GM19455 (cell line): ENCODE measurements around the gene EXOC4.

Source experiments
- ATAC-seq: cut with Tn5 transposase; IDR thresholded peaks from one replicate; pipeline ENCODE4 v1.9.1; 2021; ENCODE audit not compliant: unreplicated experiment

Gene EXOC4

DNA sequence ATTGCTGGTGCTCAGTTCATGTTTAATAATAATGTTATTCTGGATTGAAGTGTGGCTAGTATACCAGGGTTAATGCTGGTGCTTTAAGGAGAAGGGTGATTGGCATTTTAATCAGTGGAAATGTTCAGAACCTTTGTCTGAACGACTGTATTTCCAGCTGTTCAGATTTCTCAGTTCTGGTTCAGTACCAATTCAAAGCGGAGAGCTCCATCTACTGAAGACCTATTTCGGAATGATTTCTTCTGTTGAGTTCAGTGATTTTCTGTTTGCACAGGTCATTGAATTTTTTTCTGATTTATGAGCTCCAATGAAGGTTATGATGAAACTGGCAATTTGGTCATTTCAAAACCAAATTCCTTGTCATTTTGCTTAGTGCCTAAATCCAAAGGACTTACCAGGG is 160.1 kb downstream of the EXOC4 start:
- no peak for ATAC-seq

DNA sequence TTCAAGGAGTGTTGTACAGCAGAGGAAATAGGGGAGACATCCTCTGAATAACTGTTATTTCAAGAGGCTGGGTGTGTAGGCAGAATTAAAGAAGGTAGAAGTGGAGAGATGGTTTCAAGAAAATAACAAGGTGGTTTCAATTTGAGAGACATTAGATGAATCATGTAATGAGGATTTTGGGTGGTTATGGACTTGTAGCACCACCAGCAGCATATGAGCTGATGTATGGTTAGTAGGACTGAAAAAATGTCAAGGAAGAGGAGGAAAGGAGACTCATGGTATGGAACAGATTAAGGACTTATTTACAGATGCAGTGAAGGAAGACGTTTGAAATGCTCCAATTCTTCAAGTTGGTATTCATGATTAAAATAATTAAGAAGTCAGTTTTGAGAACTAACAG is 166.2 kb downstream of the EXOC4 start:
- ATAC-seq, result no peak

DNA sequence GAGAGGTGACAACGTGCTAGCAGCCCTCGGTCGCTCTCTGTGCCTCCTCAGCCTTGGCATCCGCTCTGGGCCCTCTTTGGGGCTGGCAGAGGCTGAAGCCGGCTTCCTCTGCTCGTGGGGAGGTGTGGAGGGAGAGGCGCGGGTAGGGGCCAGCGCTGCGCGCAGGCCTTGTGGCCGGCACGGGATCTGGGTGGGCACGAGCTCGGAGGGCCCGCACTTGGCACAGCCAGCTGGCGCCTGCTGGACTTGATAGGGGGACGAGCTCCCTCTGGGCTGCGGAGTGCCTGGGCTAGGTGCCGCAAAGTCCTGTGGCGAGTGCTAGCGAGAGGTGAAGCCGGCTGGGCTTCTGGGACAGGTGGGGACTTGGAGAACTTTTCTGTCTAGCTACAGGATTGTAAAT is 170.7 kb downstream of the EXOC4 start:
- no peak for ATAC-seq

DNA sequence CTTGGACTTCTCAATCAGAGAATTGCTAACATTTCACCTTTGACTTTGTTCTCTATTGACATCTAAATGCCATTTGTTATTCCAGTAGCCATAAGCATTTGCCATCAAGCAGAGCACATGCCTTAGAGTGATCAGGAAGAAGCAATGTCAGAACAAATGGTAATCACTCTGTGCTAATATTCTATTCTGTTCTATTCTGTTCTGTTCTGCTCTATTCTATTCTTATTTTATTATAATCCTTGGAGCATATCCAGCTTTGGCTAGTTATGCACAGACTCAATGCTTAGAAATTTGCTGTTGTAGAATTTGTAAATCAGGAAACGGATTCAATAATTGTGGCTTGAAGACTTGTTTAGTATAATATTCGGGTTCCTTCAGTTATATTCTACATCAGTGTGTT is 175.4 kb downstream of the EXOC4 start:
- ATAC-seq, result no peak

DNA sequence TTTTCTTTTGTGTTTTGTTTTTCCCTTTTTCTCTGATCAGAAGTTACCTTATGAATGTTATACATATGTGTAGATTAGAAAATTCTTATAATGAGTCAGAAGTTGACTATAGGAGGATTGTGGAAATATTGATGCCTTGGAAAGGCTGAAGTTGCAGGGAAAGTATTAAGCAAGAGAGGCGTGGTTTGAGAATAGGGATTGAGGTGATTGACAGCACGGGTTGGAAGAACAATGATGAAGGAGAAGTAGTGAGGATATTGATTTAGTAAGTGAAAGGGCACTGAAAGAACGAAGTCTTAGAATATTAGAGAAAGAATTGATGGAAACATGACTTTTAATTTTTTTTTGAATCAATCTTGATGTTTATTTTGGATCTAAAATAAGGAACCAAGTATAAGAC is 176.0 kb downstream of the EXOC4 start:
- no peak for ATAC-seq

DNA sequence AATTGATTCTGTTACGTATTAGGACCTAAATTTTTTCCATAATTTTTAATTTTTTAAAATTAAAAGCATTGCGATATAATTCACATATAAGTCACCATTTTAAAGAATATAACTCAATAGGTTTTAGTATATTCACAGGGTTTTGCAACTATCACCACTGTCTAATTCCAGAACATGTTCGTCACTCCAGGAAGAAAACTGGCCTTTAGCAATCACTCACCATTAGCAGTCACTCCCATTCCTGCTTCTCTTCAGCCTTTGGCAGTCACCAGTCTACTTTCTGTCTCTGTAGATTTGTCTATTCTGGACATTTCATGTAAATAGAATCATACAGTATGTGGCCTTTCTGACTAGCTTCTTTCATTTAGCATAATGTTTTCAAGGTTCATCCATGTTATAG is 176.5 kb downstream of the EXOC4 start:
- no peak for ATAC-seq

DNA sequence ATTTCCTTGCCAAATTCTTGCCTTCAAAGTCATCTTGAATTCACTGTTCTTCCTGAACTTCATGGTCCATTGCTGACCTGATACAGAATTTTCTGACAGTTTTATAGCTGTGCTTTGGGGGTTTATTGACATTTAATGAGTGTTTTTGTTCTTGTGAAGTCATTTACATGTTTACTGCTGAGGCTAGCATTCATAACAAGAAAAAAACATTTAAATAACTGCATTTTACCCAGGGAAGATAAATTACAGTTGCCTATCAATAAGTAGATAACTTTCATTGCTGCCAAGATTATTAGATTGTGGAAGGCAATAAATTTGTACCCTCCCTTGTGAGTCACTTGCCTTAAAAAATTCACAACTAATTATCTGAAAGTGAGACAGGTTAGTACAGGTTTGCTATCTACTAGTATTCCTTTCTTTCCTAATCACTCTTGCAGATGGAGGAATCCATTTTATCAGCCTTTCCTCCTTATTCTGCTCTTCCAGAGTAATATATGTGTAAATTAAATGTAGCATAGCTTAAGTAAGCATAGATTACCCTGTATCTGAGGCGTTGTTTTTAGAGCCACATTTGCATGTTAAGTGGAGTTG is 178.4 kb downstream of the EXOC4 start:
- ATAC-seq, result no peak

DNA sequence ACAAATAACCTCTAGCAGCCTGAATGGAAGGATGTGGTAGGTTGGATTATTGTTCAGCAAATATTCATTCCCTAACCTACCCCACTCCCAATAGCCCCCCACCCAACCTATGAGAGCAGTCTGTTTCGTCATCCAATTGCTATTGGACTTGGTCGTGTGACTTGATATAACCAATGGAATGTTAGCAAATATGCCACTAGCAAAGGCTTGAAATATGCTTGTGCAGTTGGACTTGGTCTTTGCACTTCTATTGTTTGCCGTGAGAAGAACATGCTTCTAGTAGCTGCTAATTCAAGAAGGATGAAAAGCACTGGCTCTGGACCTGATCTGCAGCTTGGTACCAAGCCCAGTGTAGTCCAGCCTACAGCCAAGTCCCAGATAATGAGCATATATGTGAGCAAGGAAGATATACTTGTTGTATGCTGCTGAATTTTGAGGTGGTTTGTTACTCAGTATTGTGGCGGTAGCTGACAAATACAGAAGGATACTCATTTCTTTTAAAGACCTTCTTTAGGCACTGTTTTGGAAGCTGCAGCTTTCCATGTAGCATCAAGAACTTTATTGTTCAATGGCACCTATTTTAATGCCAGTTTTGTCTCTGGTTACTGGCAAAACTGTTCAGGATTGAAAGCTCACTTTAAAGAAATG is 180.4 kb downstream of the EXOC4 start:
- no peak for ATAC-seq

DNA sequence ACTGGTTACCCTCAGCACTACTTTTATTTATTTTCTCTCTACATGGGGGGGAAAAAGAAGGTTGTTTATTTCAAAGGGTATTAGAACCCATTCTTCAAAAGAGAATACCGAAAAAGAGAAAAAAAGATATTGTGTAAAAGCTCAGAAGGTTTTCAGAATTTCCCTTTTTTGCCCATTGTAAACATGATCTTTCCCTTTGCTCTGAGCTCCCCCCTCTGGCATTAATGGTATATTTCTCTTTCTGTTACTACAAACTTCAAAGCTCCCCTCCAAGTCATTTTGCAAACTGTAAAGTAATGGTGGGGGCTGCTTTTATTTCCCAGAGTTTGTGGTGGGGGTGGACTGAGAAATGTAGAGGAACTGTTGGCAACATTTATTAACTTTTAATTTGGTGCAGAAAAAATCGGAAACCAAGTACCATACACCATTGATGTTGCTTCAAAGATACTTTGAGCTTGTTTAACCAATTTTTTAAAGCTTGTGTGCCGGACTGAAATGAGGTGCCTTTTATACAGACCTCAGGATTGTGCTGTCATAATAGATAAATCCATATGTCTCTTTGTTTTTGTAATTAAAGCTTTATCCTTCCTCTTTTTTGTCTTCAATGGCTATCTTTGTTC is 181.5 kb downstream of the EXOC4 start:
- no peak for ATAC-seq

DNA sequence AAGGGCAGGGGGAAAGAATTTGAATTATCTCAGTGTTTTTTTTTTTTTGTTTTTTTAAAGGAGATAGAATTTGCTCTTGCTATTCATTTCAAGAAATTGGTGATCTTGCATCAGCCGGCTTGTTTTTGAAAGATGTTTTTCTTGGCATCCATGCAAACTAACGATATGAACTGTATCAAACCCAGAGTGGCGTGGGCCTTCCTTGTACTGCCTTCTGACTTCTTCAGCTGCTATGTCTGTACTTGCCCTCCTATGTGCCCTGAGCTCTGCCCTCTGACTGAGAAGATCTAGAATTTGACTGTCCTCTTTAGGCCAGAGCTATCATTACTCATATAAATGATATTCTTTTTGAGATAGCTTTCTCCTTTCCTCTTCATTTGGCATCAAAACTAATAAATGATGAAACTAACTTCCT is 183.1 kb downstream of the EXOC4 start:
- ATAC-seq, result no peak

DNA sequence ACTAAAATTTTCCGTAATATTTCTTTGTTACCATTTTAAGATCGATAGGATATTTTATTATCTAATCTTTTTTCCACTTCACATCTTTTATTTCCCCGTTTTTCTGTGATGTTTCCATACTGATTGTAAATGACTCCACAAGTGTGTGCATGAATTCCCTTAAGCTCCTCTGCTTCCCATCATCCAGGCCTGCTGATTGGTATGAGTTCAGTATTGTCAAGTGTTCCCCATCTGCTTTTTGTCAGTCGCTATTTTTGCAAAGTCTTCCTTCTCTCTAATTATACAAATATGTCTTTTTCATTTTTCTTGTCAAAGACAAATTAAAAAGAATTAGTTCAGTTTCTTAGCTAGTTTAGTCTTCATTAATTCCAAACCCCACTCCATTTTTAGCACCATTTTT is 184.7 kb downstream of the EXOC4 start:
- ATAC-seq, result no peak

DNA sequence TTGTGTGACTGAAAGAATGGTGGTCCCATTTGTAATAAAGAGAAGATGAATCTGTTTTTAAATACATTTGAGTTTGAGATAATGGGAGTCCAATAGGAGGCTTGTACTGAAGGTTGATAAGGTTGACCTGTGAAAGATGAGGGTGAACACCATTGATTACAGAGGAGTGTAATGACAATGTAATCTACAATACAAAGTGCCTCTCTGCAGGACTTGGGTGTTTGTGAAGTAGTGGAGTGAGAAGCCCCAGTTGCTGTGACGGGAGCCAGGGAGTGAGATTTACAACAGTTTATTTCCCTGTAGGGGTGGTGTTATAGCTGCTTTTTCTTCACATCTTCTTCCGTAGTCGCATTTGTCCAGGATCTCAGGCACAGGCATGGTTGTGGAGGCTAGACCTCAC is 189.9 kb downstream of the EXOC4 start:
- ATAC-seq, result no peak

DNA sequence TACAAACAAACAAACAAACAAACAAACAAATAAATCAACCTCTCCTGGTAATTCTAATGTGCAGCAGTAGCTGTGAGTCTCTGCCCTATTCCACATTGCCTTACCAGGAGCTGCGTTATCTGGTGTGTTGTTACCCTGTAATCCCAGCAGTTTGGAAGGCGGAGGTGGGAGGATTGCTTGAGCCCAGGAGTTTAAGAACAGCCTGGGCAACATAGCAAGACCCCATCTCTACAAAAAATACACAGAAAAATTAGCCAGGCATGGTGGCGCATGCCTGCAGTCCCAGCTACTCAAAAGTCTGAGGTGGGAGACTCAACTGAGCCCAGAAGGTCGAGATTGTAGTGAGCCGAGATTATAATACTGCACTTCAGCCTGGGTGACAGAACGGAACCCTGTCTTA is 192.7 kb downstream of the EXOC4 start:
- no peak for ATAC-seq

DNA sequence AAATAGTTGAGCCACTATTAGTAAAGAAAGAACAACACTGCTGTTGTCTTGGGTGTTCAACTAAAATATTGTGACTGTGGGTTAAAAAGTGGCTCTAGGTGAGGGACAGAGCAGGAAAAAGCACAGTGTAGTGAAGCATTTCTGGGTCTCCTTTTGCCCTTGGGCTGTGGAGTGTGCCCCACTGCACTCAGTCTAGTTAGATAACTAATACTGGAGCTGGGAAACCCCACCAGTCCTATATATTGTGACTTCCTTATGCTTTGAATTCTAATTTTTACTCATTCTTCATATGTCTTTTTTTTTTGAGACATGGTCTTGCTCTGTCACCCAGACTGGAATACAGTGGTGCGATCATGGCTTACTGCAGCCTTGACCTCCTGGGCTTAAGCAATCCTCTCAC is 195.1 kb downstream of the EXOC4 start:
- no peak for ATAC-seq

DNA sequence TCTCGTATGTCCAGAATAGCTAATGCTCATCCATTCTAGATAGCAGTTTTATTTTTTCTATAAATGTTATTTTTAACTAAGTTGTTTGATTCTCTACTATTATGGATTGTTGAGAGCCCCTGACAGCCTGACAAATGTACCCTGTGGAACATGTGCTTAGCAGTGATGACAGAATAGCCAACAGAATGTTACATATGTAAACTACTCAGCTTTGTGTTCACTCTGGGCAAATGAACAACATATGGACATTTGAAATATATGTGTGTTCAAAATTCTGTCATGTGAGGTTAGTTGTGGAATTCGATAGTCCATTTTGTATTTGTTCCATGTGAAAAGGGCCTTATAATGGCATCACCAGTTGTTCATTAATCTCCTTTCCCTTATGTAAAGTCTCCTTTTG is 199.7 kb downstream of the EXOC4 start:
- ATAC-seq, result no peak

DNA sequence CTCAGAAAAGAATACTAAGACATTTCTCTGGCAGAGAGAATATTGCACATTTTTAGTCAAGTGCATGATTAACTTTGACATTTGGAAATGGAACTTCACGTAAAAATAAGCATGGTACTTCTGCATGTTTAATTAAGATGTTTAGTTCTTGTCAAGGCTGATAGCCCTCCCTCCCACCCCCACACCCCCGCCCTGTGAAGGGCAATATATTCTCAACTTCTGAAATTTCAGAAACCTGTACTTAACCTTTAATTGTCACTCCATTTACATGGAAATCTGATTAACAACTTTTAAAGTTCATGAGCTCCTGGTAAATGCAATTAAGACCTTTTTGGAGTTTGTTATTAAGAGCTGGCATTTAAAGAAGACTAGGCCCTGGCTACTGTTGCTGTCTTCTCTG is 205.8 kb downstream of the EXOC4 start:
- ATAC-seq, result no peak

DNA sequence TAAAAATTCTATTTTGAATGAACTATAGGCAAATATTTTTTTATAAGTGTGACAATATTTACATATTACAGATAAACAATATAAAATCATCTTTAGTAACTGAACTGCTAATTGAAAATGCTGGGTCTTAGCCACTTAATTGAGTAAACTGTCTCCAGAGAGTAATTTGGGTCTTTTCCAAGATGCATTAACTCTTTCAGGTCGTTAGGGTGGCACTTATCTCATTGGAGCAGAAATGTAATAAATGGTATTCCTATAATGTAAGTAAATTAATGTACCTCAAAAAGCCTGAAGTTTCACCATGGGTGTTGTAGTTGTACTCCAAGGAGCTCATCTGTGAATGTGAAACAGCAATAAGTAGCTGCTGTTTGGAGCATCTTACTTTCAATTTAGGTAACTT is 208.5 kb downstream of the EXOC4 start:
- ATAC-seq, result no peak

DNA sequence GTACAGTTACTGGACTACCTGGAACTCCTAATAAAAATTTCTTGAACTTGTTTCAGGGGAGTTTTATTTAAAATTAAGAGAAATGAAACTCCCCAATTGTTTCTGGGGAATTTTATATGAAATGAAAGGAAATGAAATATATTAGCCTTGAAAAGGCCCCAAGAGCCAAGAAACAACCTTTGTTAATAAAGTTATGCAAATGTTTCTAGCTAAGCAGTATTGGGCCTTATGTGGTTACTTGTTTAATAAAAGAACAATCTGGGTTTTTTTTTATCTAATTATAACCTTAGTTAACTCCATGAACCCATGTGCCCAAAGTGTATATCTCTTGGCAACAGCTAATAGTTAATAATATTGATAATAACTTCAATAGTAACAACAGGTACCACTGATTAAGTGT is 222.8 kb downstream of the EXOC4 start:
- no peak for ATAC-seq

DNA sequence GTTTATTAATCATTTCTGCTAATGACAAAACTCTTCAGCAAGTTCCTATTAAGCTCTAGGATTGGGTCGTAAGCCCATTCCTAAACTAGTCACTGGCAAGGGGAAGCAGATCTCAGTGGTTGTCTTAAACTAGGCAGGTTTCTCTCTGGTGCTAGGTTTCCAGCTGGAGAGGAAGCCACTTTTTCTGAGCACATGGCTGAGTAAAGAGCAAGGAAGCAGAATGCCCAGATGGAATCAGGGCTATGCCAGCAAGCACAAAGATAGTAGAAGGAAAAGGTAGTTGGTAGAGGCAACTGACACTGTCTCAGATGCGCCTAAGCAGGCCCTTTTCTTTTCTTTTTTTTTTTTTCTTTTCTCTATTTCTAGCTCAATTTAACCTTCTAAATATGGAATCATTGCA is 224.9 kb downstream of the EXOC4 start:
- no peak for ATAC-seq

DNA sequence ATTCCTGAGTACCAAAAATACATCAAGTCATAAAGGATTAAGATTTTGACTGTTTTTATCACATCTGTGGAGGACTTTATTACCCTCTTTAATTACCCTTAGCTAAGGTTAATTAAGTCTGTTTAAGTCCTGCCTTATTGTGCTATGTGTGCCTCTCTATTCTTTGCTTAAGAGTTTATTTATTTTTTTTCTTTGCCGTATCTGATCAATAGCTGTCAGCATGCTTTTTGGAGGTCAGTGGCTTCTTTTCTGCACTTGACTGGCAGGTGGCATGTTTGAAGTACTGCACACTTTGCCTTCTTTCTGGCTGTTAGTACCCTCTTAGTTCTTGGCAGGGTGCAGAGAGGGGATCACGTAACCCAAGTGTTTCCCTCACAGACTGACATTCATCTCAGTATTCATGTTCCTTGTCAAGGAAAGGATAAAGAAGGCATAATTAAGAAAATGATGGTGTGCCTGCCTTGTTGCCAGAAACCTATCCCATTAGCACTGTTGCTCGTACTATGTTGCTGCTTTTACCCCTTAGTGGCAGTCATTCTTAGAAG is 225.8 kb downstream of the EXOC4 start:
- no peak for ATAC-seq

DNA sequence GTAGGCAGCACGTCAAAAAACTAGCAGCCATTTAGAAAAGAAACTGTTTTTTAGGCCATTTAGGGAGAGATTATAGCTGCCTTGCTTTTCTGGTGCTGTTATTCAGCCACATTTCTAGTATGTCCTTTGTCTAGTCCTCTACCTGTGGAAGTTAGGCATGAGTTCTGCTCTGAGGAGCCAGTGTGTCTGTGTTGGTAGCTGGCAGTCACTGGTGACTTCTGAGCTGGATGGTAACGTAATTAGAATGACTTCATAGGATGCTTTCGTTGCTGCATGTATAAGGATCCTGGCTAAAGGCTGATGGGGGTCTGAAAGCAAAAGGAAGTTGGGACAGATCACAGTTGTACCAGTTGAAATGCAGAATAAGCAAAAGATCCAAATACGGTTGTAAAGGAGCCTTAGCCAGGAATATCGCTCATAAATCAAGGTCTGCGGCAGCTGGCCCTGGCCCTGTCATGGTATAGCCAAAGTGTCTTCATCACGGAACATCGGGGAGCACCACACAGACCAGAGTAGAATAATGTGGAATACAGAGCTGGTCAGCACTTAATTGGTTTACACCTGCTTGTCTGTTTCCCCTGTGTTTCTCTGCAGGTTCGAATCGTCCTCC is 226.7 kb downstream of the EXOC4 start:
- no peak for ATAC-seq

DNA sequence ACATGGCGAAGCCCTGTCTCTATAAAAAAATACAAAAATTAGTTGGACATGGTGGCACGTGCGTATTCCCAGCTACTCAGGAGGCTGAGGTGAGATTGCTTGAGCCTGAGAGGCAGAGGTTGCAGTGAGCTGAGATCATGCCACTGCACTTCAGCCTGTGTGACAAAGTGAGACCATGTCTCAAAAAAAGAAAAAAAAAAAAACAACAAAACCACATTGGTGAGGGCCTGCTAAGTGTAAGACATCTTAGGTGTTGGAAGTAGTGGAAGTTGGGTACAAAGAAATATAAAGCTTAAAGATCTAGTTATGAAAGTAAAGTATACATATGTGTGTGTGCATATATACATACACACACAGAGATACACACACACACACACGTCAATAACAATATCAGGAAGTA is 228.0 kb downstream of the EXOC4 start:
- ATAC-seq, result no peak
